GM19324 (cell line): Measurements from ENCODE around the gene PTRH2.
"Not testable (repeated sequence)": the region's sequence is repeated elsewhere in the genome, so short reads cannot be mapped to it uniquely, and the experiment has no call there.

ENCODE experiments used
- ATAC-seq: cut with Tn5 transposase; IDR thresholded peaks from one replicate; pipeline ENCODE4 v1.9.1; 2021; ENCODE audit warnings: mild to moderate bottlenecking, moderate library complexity; ENCODE audit not compliant: unreplicated experiment, low FRiP score

The PTRH2 gene

GRCh38 chr17:59707149-59707970, at the start of gene PTRH2, which contains the start of gene VMP1:
PTRH2 (minus strand) TSS chr17:59707430; CDS start chr17:59697978, 9,452 bp downstream.
VMP1 (plus strand) TSS chr17:59707654; CDS start chr17:59731447, 23,793 bp downstream.
- ATAC-seq: peak; percentile 95

- no peak for ATAC-seq
Measured at GRCh38 chr17:59756236-59756818, 49.1 kb upstream of the PTRH2 start.

- not testable (repeated sequence) for ATAC-seq
Measured at GRCh38 chr17:59755069-59755468, 47.8 kb upstream of the PTRH2 start.

- ATAC-seq: no peak
Measured at GRCh38 chr17:59754552-59754951, 47.3 kb upstream of the PTRH2 start.

DNA sequence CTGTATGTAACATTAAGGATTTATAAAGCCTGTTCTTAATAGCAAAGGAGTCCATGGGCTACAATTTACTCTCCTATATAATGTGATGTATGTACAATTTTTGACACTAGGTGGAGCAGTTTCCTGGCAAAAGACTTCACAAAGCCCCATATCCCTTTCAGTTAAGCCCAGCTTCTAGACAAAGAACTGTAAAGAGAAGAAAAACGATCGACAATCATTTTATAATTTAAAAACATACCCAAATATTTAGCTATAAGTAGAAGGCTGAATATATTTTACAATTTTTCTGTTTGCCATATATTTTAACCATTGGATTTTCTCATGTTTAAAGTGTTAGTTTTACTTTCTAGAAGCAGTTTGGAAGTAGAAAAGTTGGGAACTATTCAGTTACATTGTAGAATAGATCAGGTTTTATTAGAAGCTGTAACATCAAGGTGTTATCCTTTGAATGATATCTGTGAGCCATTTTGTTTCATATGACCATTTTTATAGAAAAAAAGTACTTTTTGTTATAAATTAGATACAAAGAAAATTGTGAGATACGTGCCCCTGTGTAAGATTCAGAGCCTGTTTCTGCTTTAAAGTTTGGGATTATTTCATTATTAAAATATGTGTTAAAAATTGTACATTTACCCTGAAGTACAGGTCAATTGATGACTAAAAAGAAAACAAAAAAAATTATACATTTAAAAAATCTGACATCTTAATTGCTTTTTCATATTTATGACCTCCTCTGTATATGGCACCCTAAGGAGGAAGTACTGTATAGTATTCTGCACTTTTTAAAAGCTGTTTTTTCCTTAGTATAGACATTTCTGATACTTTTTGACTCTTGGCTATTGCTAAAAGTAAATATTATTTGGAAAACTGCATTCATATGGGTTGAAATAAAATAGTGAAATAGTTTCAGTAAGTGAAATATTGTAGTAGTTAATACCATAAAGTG, 46.6 kb upstream of the PTRH2 start:
- no peak for ATAC-seq

DNA sequence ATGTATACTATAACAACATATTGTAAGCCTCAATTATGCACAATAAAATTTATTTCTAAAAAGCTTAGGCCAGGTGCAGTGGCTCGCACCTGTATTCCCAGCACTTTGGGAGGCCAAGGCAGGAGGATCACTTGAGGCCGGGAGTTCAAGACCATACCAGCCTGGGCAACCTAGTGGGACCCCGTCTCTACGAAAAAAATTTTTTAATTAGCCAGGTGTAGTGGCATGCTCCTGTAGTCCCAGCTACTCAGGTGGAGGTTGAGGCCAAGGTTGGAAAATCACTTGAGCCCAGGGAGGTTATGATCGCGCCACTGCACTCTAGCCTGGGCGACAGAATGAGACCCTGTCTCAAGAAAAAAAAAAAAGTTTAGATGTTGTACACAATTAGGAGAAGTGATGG, 45.7 kb upstream of the PTRH2 start:
- ATAC-seq: no peak

GRCh38 chr17:59752446-59752845, 45.2 kb upstream of the PTRH2 start:
- ATAC-seq: no peak

DNA sequence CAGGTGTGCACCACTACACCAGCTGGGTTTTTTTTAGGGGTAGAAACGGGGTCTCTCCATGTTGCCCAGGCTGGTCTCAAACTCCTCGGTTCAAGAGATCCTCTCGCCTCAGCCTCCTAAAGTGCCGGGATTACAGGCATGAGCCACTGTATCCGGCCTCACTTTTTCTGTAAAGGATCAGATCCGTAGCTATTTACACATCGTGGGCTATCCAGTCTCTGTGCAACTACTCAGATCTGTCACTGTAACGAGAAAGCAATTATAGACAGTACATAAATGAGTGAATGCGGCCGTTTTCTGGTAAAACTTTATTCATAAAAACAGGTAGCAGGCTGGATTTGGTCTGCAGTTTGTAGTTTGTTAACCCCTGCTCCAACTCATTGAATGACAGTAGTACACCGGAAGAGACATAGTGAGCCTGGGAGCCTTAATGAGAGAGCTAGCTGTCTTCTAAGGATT, 44.8 kb upstream of the PTRH2 start:
- no peak for ATAC-seq

DNA sequence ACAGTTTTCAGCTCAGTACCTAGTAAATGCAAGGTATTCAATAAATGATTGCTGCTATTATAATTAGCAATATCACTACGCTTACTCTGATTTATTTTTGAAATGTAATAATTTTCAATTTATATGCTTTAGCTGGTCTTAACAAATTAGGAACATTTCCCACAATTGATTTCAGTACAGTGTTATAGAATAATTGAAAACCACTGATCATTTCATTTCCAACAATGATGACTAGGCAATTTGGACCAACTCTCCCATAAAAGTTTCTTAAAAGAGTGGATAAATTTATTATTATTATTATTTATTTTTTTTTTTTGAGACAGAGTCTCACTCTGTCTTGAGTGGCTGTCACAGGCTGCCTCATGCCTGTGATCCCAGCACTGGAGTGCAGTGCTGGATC, 41.4 kb upstream of the PTRH2 start:
- no peak for ATAC-seq

DNA sequence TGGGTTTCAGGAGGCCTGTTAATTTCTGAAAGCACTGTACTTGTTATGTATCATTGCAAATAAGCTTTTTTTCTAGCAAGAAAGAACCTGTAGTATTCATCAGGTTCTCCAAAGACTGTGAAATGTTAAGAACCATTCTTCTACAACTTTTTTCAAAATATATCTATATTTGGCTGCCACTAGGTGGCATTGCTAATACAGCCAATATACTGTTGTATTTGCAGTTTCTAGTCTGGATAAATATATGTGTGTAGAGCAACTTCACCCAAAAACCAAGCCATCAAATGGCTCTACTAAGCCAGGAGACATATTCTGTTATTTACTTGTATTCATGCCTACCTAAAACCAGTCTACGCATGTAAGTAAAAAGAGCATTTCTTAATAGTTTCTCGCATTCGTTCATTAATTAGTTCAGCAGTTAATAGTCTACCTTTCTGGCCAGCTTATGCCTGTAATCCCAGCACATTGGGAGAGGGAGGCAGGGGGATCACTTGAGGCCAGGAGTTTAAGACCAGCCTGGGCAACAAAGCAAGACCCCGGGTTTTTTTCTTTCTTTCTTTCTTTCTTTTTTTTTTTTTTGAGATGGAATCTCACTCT, 39.7 kb upstream of the PTRH2 start:
- ATAC-seq: no peak

DNA sequence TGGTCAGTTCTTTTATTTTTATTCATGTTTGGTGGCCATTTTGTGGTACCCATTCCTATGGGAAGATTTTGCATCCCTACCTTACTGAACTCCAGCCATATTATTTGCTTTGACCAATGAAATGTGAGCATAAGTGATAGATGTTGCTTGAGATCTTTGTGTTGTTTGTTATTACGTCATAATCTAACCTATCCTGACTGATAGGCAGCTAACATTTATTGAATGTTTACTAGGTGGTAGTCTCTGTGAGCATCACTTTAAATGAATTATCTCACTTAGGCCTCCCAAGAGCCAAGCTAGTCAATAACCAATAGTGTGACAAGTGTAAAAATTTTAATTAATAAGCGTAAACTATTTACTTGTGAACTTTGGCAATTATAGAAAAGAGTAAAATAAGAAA, 37.8 kb upstream of the PTRH2 start:
- no peak for ATAC-seq

DNA sequence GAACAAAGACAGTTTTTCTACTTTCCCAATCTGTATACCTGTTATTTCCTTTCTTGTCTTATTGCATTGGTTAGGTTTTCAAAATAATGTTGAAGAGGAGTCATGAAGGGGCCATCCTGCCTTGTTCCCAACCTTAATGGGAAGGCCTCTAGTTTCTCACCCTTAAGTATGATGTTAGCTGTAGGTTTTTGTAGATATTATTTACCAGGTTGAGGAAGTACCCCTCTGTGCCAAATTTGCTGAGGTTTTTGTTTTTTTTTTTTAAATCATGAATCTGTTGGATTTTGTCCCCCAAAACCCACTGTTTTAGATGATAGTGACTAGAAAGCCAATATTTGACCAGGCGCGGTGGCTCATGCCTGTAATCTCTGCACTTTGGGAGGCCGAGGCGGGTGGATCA, 36.6 kb upstream of the PTRH2 start:
- ATAC-seq: no peak

DNA sequence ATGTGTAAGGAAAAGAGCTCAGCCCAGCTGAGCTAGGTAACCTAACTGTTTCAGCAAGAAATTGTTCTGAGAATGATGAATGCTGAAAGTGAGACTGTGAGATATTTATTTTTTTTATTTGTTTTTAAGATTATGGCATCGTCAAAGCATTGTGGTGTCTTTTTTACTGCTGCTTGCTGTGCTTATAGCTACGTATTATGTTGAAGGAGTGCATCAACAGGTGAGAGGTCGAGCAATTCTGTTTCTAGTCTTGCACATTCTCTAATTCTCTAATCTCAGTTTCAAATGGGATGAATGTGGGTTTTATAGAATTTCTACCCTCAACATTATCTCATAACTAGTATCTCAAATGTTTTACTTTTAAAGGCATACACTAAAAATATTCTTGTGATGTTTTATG, 30.1 kb upstream of the PTRH2 start:
- ATAC-seq: no peak

DNA sequence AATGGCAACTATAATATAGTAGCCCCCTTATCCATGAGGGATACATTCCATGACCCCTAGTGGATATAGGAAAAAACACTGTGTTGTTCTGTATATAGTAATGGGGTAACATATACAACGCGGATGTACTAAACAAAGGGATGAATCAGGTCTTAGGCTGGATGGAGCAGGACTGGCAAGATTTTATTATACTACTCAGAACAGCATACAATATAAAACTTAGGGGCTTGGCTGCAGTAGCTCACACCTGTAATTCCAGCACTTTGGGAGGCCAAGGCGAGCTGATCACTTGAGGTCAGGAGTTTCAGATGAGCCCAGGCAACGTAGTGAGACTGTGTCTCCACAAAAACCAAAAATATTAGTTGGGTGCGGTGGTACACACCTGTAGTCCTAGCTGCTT, 27.0 kb upstream of the PTRH2 start:
- ATAC-seq: no peak

DNA sequence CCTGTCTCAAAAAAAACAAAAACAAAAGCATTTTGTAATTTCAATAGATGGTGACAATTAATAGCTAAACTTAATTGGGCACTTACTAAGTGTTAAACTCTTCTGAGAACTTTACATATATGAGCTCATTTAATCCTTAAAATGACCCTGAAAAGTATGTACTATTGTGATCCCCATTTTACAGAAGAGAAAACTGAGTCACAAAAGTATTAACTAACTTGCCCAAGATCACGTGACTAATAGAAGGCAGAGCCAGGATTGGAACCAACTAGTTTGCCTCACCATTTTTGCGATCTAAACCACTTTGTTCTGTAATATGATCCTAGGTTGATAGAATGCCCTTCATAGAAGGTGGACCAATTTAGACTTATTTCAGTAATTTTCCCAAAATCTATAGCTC, 26.5 kb upstream of the PTRH2 start:
- ATAC-seq: no peak

DNA sequence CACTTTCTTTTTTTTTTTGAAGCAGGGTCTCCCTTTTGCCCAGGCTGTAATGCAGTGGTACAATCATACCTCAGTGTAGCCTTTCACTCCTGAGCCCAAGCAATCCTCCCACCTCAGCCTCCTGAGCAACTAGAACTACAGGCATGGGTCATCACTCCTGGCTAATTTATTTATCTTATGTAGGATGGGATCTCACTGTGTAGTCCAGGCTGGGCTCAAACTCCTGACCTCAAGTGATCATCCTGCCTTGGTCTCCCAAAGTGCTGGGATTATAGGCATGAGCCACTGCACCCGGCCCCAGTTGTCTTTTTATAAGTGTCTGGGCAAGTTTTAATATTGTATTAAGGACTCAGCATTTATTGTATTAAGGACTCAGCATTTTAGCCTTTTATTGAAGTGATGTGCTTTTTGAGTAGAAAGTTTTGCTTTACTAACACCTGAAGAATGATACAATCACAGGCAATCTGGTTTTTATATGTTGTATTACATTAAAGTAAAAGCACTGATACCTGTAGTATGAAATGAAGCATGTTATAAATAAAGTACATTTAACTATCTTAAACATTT, 23.1 kb upstream of the PTRH2 start:
- no peak for ATAC-seq

DNA sequence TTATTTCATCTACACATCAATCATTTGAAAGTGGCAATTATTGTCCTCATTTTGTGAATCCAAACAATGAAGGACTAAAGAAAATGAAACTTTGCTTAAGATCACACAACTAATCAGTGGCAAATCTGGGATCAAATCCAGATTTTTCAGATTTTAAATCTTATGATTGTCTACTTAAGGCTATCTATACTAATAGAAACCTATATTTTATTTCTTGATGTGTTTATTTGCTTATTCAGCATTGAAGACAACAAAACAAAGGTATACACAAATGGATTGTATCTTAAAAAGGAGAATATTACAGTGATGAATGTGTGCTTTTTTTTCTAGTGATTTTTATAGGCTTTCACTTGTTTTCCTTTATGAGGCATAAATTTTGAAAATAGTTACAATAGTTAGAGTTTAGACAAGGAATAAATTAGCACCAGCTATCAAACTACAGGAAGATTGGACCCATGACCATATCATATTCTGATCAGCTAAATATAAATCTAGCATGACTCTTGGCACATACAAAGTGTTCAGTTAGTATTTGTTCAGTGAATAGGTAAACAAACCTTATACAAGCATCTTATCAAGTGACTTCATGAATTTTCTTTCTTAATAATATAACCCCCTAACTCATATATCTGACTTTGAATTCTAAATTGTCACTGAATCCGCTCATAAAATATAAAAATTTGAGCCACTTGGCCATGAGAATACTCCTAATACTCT, 20.7 kb upstream of the PTRH2 start:
- ATAC-seq: no peak

DNA sequence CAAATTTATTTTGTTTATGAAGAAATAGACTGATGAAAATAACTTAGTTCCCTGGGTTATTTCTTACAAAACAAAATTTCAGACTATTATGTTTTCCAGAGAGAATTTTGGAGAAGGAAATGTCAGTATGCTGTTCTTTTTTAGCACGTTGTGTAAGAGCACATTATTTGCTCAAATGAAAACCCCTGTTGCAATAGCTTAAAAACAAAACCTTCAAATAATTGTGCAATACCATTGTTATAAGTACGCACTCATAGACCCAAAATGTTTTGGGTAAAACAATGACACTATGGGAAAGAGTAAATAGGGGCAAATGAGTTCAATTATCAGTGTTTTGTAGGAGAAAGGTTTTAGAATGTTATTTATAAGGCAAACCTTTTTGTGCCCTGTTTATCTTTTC, 18.5 kb upstream of the PTRH2 start:
- no peak for ATAC-seq

GRCh38 chr17:59723607-59724006, 16.4 kb upstream of the PTRH2 start:
- no peak for ATAC-seq

GRCh38 chr17:59723041-59723440, 15.8 kb upstream of the PTRH2 start:
- no peak for ATAC-seq
